ENCODE data around the gene SYTL2. TPM values are rescaled to one million over a fixed set of nuclear protein-coding genes. Genes with fewer than 3 reads are reported as not detected.

SYTL2 gene
- total RNA-seq, 3 donors from 2014 or later (not counting 1 experiment from before 2014, with no cell fraction given): 116 to 237 (median 143) TPM

- peaks cover 15% of the 10 kb centered on the region for H3K4me1 ChIP-seq (ENCODE audit: control insufficient read depth, insufficient read depth, low read length)
- no peaks in the 10 kb centered on the region for H3K9me3 ChIP-seq (ENCODE audit: control insufficient read depth, insufficient read depth, low read length)
- TF ChIP-seq CTCF (IDR thresholded peaks at IDR 0.05): no peak
- WGBS (ENCODE audit: insufficient coverage): 96% methylated on average over 2 of the region's 2 CpGs
- no peak overlapping the region for H3K27ac ChIP-seq (ENCODE audit: low read length)
- Mint-ChIP-seq H3K36me3 (peaks cover 8% of the 10 kb centered on the region), H3K4me1 (peaks cover 78 to 88% of the 10 kb centered on the region in 2 donors), H3K27ac (peak overlapping the region; percentile 62 to 83), H3K27me3 (ENCODE audit: low read depth in 2 of 2) (no peaks in the 10 kb centered on the region), H3K4me3 (no peak overlapping the region), H3K9me3 (no peaks in the 10 kb centered on the region)
- H3K4me3 ChIP-seq (ENCODE audit: low read length): no peak overlapping the region
- ATAC-seq: no peak
- no peaks in the 10 kb centered on the region for H3K36me3 ChIP-seq (ENCODE audit: control insufficient read depth, insufficient read depth, low read length)
- H3K27me3 ChIP-seq (ENCODE audit: control insufficient read depth, insufficient read depth, low read length): no peaks in the 10 kb centered on the region
- intact Hi-C loops (cut with micrococcal nuclease): no loop called here
- DNase-seq: no peak
These were observed 43.5 kb downstream of the SYTL2 start for GRCh38 chr11:85767246-85767945.

GRCh38 chr11:85766721-85767161 lies 44.2 kb downstream of the SYTL2 start:
- Histone ChIP-seq H3K27me3 (ENCODE audit: control insufficient read depth, insufficient read depth, low read length) (no peaks in the 10 kb centered on the region), H3K4me1 (ENCODE audit: control insufficient read depth, insufficient read depth, low read length) (peaks cover 15% of the 10 kb centered on the region), H3K4me3 (ENCODE audit: low read length) (no peak overlapping the region), H3K9me3 (ENCODE audit: control insufficient read depth, insufficient read depth, low read length) (no peaks in the 10 kb centered on the region), H3K36me3 (ENCODE audit: control insufficient read depth, insufficient read depth, low read length) (no peaks in the 10 kb centered on the region), H3K27ac (ENCODE audit: low read length) (no peak overlapping the region)
- Mint-ChIP-seq H3K4me1 (peaks cover 84 to 86% of the 10 kb centered on the region in 2 donors), H3K4me3 (no peak overlapping the region), H3K9me3 (no peaks in the 10 kb centered on the region), H3K27ac (peak overlapping the region in 1 of 2 donors; percentile 83), H3K27me3 (ENCODE audit: low read depth in 2 of 2) (no peaks in the 10 kb centered on the region), H3K36me3 (peaks cover 10% of the 10 kb centered on the region)
- ATAC-seq (no peak), DNase-seq (no peak)
- intact Hi-C loops (cut with micrococcal nuclease): no loop called here
- WGBS (ENCODE audit: insufficient coverage): 96% methylated on average over 2 of the region's 2 CpGs
- no peak for TF ChIP-seq CTCF (IDR thresholded peaks at IDR 0.05)

- intact Hi-C loops (cut with micrococcal nuclease): no loop called here
- Mint-ChIP-seq H3K9me3 (no peaks in the 10 kb centered on the region), H3K27ac (peak overlapping the region; percentile 57 to 83), H3K4me3 (no peak overlapping the region), H3K27me3 (ENCODE audit: low read depth in 2 of 2) (no peaks in the 10 kb centered on the region), H3K4me1 (peaks cover 84 to 88% of the 10 kb centered on the region in 2 donors), H3K36me3 (peaks cover 10% of the 10 kb centered on the region)
- Histone ChIP-seq H3K27me3 (ENCODE audit: control insufficient read depth, insufficient read depth, low read length) (no peaks in the 10 kb centered on the region), H3K27ac (ENCODE audit: low read length) (no peak overlapping the region), H3K9me3 (ENCODE audit: control insufficient read depth, insufficient read depth, low read length) (no peaks in the 10 kb centered on the region), H3K4me3 (ENCODE audit: low read length) (no peak overlapping the region), H3K36me3 (ENCODE audit: control insufficient read depth, insufficient read depth, low read length) (no peaks in the 10 kb centered on the region), H3K4me1 (ENCODE audit: control insufficient read depth, insufficient read depth, low read length) (peaks cover 16% of the 10 kb centered on the region)
- DNase-seq (no peak), ATAC-seq (no peak)
- no peak for TF ChIP-seq CTCF (IDR thresholded peaks at IDR 0.05)
- WGBS (ENCODE audit: insufficient coverage): 100% methylated on average over 3 of the region's 4 CpGs
These were observed 46.1 kb downstream of the SYTL2 start for GRCh38 chr11:85764796-85765195.

- Mint-ChIP-seq H3K27me3 (ENCODE audit: low read depth in 2 of 2) (no peaks in the 10 kb centered on the region), H3K9me3 (no peaks in the 10 kb centered on the region), H3K4me3 (no peak overlapping the region), H3K36me3 (peaks cover 16% of the 10 kb centered on the region), H3K27ac (peak overlapping the region; percentile 15 to 83), H3K4me1 (peaks cover 82 to 84% of the 10 kb centered on the region in 2 donors)
- Histone ChIP-seq H3K27ac (ENCODE audit: low read length) (no peak overlapping the region), H3K9me3 (ENCODE audit: control insufficient read depth, insufficient read depth, low read length) (no peaks in the 10 kb centered on the region), H3K36me3 (ENCODE audit: control insufficient read depth, insufficient read depth, low read length) (no peaks in the 10 kb centered on the region), H3K4me3 (ENCODE audit: low read length) (no peak overlapping the region), H3K4me1 (ENCODE audit: control insufficient read depth, insufficient read depth, low read length) (peaks cover 24% of the 10 kb centered on the region), H3K27me3 (ENCODE audit: control insufficient read depth, insufficient read depth, low read length) (no peaks in the 10 kb centered on the region)
- DNase-seq (no peak), ATAC-seq (no peak)
- no peak for TF ChIP-seq CTCF (IDR thresholded peaks at IDR 0.05)
- 97% methylated on average over 1 of the region's 1 CpG for WGBS (ENCODE audit: insufficient coverage)
- intact Hi-C loops (cut with micrococcal nuclease): no loop called here
These were observed 48.7 kb downstream of the SYTL2 start for GRCh38 chr11:85762226-85762625.
